Measurements from ENCODE around the gene NEFH. TPM values are rescaled to one million over a fixed set of nuclear protein-coding genes. Genes with fewer than 3 reads are reported as not detected.

Gene NEFH
- total RNA-seq, 2 experiments from 2014 or later = 4.1 to 4.4 TPM

- ChIA-PET CTCF (interaction anchor here (1.2 to 1.4 kb wide), 4 partner anchors 12 to 41 kb away, joined by 3 to 6 read pairs (median 4); no protein-coding TSS in a partner anchor), POLR2A (no interaction called here)
- Mint-ChIP-seq H3K9me3 (no peaks in the 10 kb centered on the region), H3K4me3 (peak overlapping the region; percentile 61), H3K4me1 (ENCODE audit: low read depth) (peaks cover 5% of the 10 kb centered on the region), H3K27me3 (peaks cover under 1% of the 10 kb centered on the region), H3K36me3 (no peaks in the 10 kb centered on the region), H3K27ac (no peak overlapping the region)
- intact Hi-C loops (cut with micrococcal nuclease) = no loop called here
- peak; percentile 85 for DNase-seq
Observed at GRCh38 chr22:29470159-29470855, 9.7 kb upstream of the NEFH start.

GRCh38 chr22:29473001-29473400 is 7.0 kb upstream of the NEFH start:
- Mint-ChIP-seq H3K36me3 (no peaks in the 10 kb centered on the region), H3K4me3 (no peak overlapping the region), H3K9me3 (no peaks in the 10 kb centered on the region), H3K27ac (no peak overlapping the region), H3K4me1 (ENCODE audit: low read depth) (peaks cover 5% of the 10 kb centered on the region), H3K27me3 (peaks cover 11% of the 10 kb centered on the region)
- CTCF ChIA-PET = interaction anchor here (0.8 kb wide), 1 partner anchor 105 kb away, joined by 3 read pairs; no protein-coding TSS in a partner anchor
- POLR2A ChIA-PET = no interaction called here
- intact Hi-C loops (cut with micrococcal nuclease) = no loop called here
- DNase-seq = no peak

GRCh38 chr22:29475550-29475949 is 4.5 kb upstream of the NEFH start:
- POLR2A ChIA-PET = no interaction called here
- no peaks in the 10 kb centered on the region for H3K36me3 Mint-ChIP-seq
- intact Hi-C loops (cut with micrococcal nuclease) = no loop called here
- H3K27ac Mint-ChIP-seq = no peak overlapping the region
- CTCF ChIA-PET = no interaction called here
- peaks cover 7% of the 10 kb centered on the region for H3K4me1 Mint-ChIP-seq (ENCODE audit: low read depth)
- DNase-seq = no peak
- no peaks in the 10 kb centered on the region for H3K9me3 Mint-ChIP-seq
- no peak overlapping the region for H3K4me3 Mint-ChIP-seq
- peaks cover 29% of the 10 kb centered on the region for H3K27me3 Mint-ChIP-seq

- intact Hi-C loops (cut with micrococcal nuclease) = no loop called here
Observed at GRCh38 chr22:29476116-29476515, 3.9 kb upstream of the NEFH start.

GRCh38 chr22:29477723-29478318 is 2.2 kb upstream of the NEFH start:
- intact Hi-C loops (cut with micrococcal nuclease) = no loop called here
- DNase-seq = no peak
- no peaks in the 10 kb centered on the region for H3K36me3 Mint-ChIP-seq
- peaks cover 42% of the 10 kb centered on the region for H3K27me3 Mint-ChIP-seq
- no peaks in the 10 kb centered on the region for H3K9me3 Mint-ChIP-seq
- ChIA-PET CTCF (no interaction called here), POLR2A (no interaction called here)
- H3K4me1 Mint-ChIP-seq (ENCODE audit: low read depth) = peaks cover 13% of the 10 kb centered on the region
- H3K4me3 Mint-ChIP-seq = no peak overlapping the region
- no peak overlapping the region for H3K27ac Mint-ChIP-seq

More at GRCh38 chr22:29476116-29476515, 3.9 kb upstream of the NEFH start:
- Mint-ChIP-seq H3K9me3 (no peaks in the 10 kb centered on the region), H3K4me3 (no peak overlapping the region), H3K27ac (no peak overlapping the region), H3K27me3 (peaks cover 30% of the 10 kb centered on the region), H3K36me3 (no peaks in the 10 kb centered on the region), H3K4me1 (ENCODE audit: low read depth) (peaks cover 7% of the 10 kb centered on the region)
- CTCF ChIA-PET = no interaction called here
- POLR2A ChIA-PET = no interaction called here
- DNase-seq = no peak

GRCh38 chr22:29478326-29479276 is 1.4 kb upstream of the NEFH start:
- H3K9me3 Mint-ChIP-seq = no peaks in the 10 kb centered on the region
- H3K4me1 Mint-ChIP-seq (ENCODE audit: low read depth) = peaks cover 13% of the 10 kb centered on the region
- no peaks in the 10 kb centered on the region for H3K36me3 Mint-ChIP-seq
- ChIA-PET POLR2A (no interaction called here), CTCF (no interaction called here)
- no peak overlapping the region for H3K27ac Mint-ChIP-seq
- peaks cover 42% of the 10 kb centered on the region for H3K27me3 Mint-ChIP-seq
- DNase-seq = peak; percentile 41
- H3K4me3 Mint-ChIP-seq = no peak overlapping the region
- intact Hi-C loops (cut with micrococcal nuclease) = no loop called here

- peaks cover 42% of the 10 kb centered on the region for H3K27me3 Mint-ChIP-seq
- CTCF ChIA-PET = interaction anchor here (0.6 to 1.2 kb wide), 3 partner anchors 12 to 198 kb away, joined by 3 to 5 read pairs (median 3); no protein-coding TSS in a partner anchor
- peaks cover 13% of the 10 kb centered on the region for H3K4me1 Mint-ChIP-seq (ENCODE audit: low read depth)
- intact Hi-C loops (cut with micrococcal nuclease) = no loop called here
- H3K9me3 Mint-ChIP-seq = no peaks in the 10 kb centered on the region
- H3K27ac Mint-ChIP-seq = no peak overlapping the region
- H3K36me3 Mint-ChIP-seq = no peaks in the 10 kb centered on the region
- POLR2A ChIA-PET = interaction anchor here (1.2 kb wide), 1 partner anchor 91 kb away, joined by 3 read pairs; the partner anchor contains the start of gene AP1B1
- no peak for DNase-seq
- no peak overlapping the region for H3K4me3 Mint-ChIP-seq
Observed at GRCh38 chr22:29480262-29480511, 169 bp downstream of the NEFH start.

GRCh38 chr22:29480512-29481264 is 670 bp downstream of the NEFH start:
- H3K4me1 Mint-ChIP-seq (ENCODE audit: low read depth) = peaks cover 13% of the 10 kb centered on the region
- intact Hi-C loops (cut with micrococcal nuclease) = no loop called here
- POLR2A ChIA-PET = interaction anchor here (1.2 kb wide), 1 partner anchor 92 kb away, joined by 3 read pairs; the partner anchor contains the start of gene AP1B1
- no peak overlapping the region for H3K27ac Mint-ChIP-seq
- H3K27me3 Mint-ChIP-seq = peaks cover 38% of the 10 kb centered on the region
- H3K4me3 Mint-ChIP-seq = peak overlapping the region; percentile 56
- CTCF ChIA-PET = interaction anchor here (0.6 to 1.2 kb wide), 4 partner anchors 12 to 198 kb away, joined by 3 to 5 read pairs (median 3); no protein-coding TSS in a partner anchor
- DNase-seq = peak; percentile 67
- H3K36me3 Mint-ChIP-seq = no peaks in the 10 kb centered on the region
- H3K9me3 Mint-ChIP-seq = no peaks in the 10 kb centered on the region

GRCh38 chr22:29481265-29482000 is 1.4 kb downstream of the NEFH start:
- Mint-ChIP-seq H3K4me1 (ENCODE audit: low read depth) (peaks cover 13% of the 10 kb centered on the region), H3K27me3 (peaks cover 36% of the 10 kb centered on the region), H3K4me3 (peak overlapping the region; percentile 56), H3K9me3 (no peaks in the 10 kb centered on the region), H3K27ac (no peak overlapping the region), H3K36me3 (no peaks in the 10 kb centered on the region)
- POLR2A ChIA-PET = interaction anchor here (1.2 kb wide), 1 partner anchor 93 kb away, joined by 3 read pairs; the partner anchor contains the start of gene AP1B1
- intact Hi-C loops (cut with micrococcal nuclease) = no loop called here
- CTCF ChIA-PET = interaction anchor here (0.9 to 1.1 kb wide), 2 partner anchors 10 to 29 kb away, joined by 3 to 4 read pairs; no protein-coding TSS in a partner anchor
- no peak for DNase-seq

- no peak for DNase-seq
- ChIA-PET CTCF (interaction anchor here (0.9 to 1.0 kb wide), 2 partner anchors 11 to 108 kb away, joined by 3 to 4 read pairs; no protein-coding TSS in a partner anchor), POLR2A (no interaction called here)
- H3K36me3 Mint-ChIP-seq = no peaks in the 10 kb centered on the region
- intact Hi-C loops (cut with micrococcal nuclease) = no loop called here
- no peaks in the 10 kb centered on the region for H3K9me3 Mint-ChIP-seq
- peaks cover 32% of the 10 kb centered on the region for H3K27me3 Mint-ChIP-seq
- peaks cover 13% of the 10 kb centered on the region for H3K4me1 Mint-ChIP-seq (ENCODE audit: low read depth)
- H3K4me3 Mint-ChIP-seq = no peak overlapping the region
- no peak overlapping the region for H3K27ac Mint-ChIP-seq
Observed at GRCh38 chr22:29482253-29482652, 2.2 kb downstream of the NEFH start.

GRCh38 chr22:29482726-29483125 is 2.7 kb downstream of the NEFH start:
- ChIA-PET POLR2A (no interaction called here), CTCF (interaction anchor here (1.0 kb wide), 1 partner anchor 107 kb away, joined by 3 read pairs; no protein-coding TSS in a partner anchor)
- H3K36me3 Mint-ChIP-seq = no peaks in the 10 kb centered on the region
- peaks cover 13% of the 10 kb centered on the region for H3K4me1 Mint-ChIP-seq (ENCODE audit: low read depth)
- no peaks in the 10 kb centered on the region for H3K9me3 Mint-ChIP-seq
- H3K4me3 Mint-ChIP-seq = no peak overlapping the region
- peaks cover 30% of the 10 kb centered on the region for H3K27me3 Mint-ChIP-seq
- no peak overlapping the region for H3K27ac Mint-ChIP-seq
- no peak for DNase-seq
- intact Hi-C loops (cut with micrococcal nuclease) = no loop called here

All from activated CD4-positive, alpha-beta memory T cell treated with anti-CD3 and anti-CD28 coated beads for 36 hours (primary cell).